ENCODE measurements around the gene ABHD1. TPM values are rescaled to one million over a fixed set of nuclear protein-coding genes. Genes with fewer than 3 reads are reported as not detected.

The ABHD1 gene
- total and polyA plus RNA-seq, 2 donors (not counting 3 experiments of a cell fraction or from before 2014, with no cell fraction given): 0.07 TPM; not detected in 1

- H3K9me3 ChIP-seq (replicated peaks; ENCODE audit: control insufficient read depth, insufficient read depth, low read length): no peaks in the 10 kb centered on the region
- H2AFZ ChIP-seq (ENCODE audit: low read depth, low read length): no peak within 1 kb of the TSS
- H3K27me3 ChIP-seq (ENCODE audit: control insufficient read depth in 2 of 2, insufficient read depth in 2 of 2, low read length in 2 of 2): peaks cover 1 to 2% of the 10 kb centered on the region in 2 experiments
- no peaks in the 10 kb centered on the region for H3K36me3 ChIP-seq (ENCODE audit: control insufficient read depth in 2 of 2, extremely low read depth in 1 of 2, insufficient read depth in 2 of 2, low read length in 2 of 2)
- no peak within 1 kb of the TSS for H3K9ac ChIP-seq (replicated peaks; ENCODE audit: extremely low read depth, insufficient read depth, low read length)
- H3K4me3 ChIP-seq (replicated peaks in 1 of 3; ENCODE audit: insufficient read depth in 1 of 3, low read depth in 1 of 3, low read length in 3 of 3): no peak within 1 kb of the TSS
- H3K4me2 ChIP-seq (ENCODE audit: insufficient read depth, low read length): no peak within 1 kb of the TSS
- no TSS peak for BruUV-seq (replicated peaks)
- H4K20me1 ChIP-seq (replicated peaks; ENCODE audit: control insufficient read depth, extremely low read depth, insufficient read depth, low read length): no peaks in the 10 kb centered on the region
- dilution Hi-C loops (cut with MboI; ENCODE audit: extremely low pct_ligation_motif_present, low sequenced_read_pairs): no loop called here
- no peaks in the 10 kb centered on the region for H3K79me2 ChIP-seq (ENCODE audit: control insufficient read depth, insufficient read depth, low read length)
- no peaks in the 10 kb centered on the region for H3K4me1 ChIP-seq (ENCODE audit: control insufficient read depth, extremely low read depth, insufficient read depth, low read length)
- DNase-seq (ENCODE audit: low read depth, low spot score) (no peak), FAIRE-seq (no peak)
- ChIA-PET POLR2A (interaction anchor here (0.6 kb wide), 1 partner anchor 12 kb away, joined by 9 read pairs; no protein-coding TSS in a partner anchor), CTCF (interaction anchor here (0.6 to 2.4 kb wide), 6 partner anchors 13 to 145 kb away, joined by 3 to 17 read pairs (median 4); no protein-coding TSS in a partner anchor)
- intact Hi-C loops (cut with micrococcal nuclease): no loop called here
- TF ChIP-seq, protein P1, sequence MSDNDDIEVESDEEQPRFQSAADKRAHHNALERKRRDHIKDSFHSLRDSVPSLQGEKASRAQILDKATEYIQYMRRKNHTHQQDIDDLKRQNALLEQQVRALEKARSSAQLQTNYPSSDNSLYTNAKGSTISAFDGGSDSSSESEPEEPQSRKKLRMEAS (IDR thresholded peaks at IDR 0.05; ENCODE audit: insufficient read depth, insufficient read length): no peak
- TF ChIP-seq POLR2A (IDR thresholded peaks at IDR 0.05; ENCODE audit: low read depth, low read length): no peak
- TF ChIP-seq EZH2 (IDR thresholded peaks at IDR 0.05; ENCODE audit: borderline replicate concordance, low read depth, low read length, severe bottlenecking): no peak
- no peak for TF ChIP-seq MYC (IDR thresholded peaks at IDR 0.05; ENCODE audit: low read depth, low read length)
- TF ChIP-seq GATA2 (IDR thresholded peaks at IDR 0.05; ENCODE audit: insufficient read depth, insufficient read length, low read depth, low read length): no peak
- TF ChIP-seq POLR2AphosphoS5 (IDR thresholded peaks at IDR 0.05; ENCODE audit: insufficient read depth, low read depth, low read length): no peak
- TF ChIP-seq JUN (IDR thresholded peaks at IDR 0.05; ENCODE audit: borderline replicate concordance, insufficient read depth, insufficient read length, low read depth): no peak
- TF ChIP-seq, protein P2, sequence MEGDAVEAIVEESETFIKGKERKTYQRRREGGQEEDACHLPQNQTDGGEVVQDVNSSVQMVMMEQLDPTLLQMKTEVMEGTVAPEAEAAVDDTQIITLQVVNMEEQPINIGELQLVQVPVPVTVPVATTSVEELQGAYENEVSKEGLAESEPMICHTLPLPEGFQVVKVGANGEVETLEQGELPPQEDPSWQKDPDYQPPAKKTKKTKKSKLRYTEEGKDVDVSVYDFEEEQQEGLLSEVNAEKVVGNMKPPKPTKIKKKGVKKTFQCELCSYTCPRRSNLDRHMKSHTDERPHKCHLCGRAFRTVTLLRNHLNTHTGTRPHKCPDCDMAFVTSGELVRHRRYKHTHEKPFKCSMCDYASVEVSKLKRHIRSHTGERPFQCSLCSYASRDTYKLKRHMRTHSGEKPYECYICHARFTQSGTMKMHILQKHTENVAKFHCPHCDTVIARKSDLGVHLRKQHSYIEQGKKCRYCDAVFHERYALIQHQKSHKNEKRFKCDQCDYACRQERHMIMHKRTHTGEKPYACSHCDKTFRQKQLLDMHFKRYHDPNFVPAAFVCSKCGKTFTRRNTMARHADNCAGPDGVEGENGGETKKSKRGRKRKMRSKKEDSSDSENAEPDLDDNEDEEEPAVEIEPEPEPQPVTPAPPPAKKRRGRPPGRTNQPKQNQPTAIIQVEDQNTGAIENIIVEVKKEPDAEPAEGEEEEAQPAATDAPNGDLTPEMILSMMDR (IDR thresholded peaks at IDR 0.05; ENCODE audit: extremely low read depth in 1 of 2, insufficient read depth in 1 of 2, low read depth in 1 of 2, low read length in 2 of 2): no peak
- no peak for TF ChIP-seq FOS (IDR thresholded peaks at IDR 0.05; ENCODE audit: borderline replicate concordance, insufficient read depth, low read length)
- H3K27ac ChIP-seq (ENCODE audit: insufficient read depth, low read depth, low read length): no peak within 1 kb of the TSS
- H3K9me1 ChIP-seq (replicated peaks; ENCODE audit: control insufficient read depth, extremely low read depth, insufficient read depth, low read length): no peaks in the 10 kb centered on the region
Measured at GRCh38 chr2:27148801-27149439, 25.3 kb downstream of the ABHD1 start, which contains the start of gene TCF23. TCF23 (plus strand) TSS chr2:27149004; CDS start chr2:27149134, 130 bp downstream.

Measured in endothelial cell of umbilical vein (primary cell).